Umbilical cord (tissue), 2 donors: Measurements from ENCODE around the gene HIGD1C. TPM values are rescaled to one million over a fixed set of nuclear protein-coding genes. Genes with fewer than 3 reads are reported as not detected.
A peak's percentile ranks its signal among the peaks of the same experiment; 100 is the strongest.
"Not testable (repeated sequence)": the region's sequence is repeated elsewhere in the genome, so short reads cannot be mapped to it uniquely, and the experiment has no call there.

Experiments
- DNase-seq: peaks from one replicate; pipeline ENCODE4 v3.0.0-alpha.2; 2015; ENCODE audit warnings: low spot score
- total RNA-seq: library from RNA; depleted of rRNA; stranded (reverse); fragments of >200 nt; gene quantifications from one replicate; pipeline ENCODE4 v1.2.3, GENCODE V29; 2014; ENCODE audit warnings: low replicate concordance; ENCODE audit not compliant: insufficient read depth

The HIGD1C gene
- total RNA-seq, 1 donor from 2014 or later: not detected

- no peak for DNase-seq
Measured at GRCh38 chr12:50984586-50985298, 32.4 kb downstream of the HIGD1C start.

- DNase-seq: peak; percentile 39
Measured at GRCh38 chr12:50985322-50985721, 33.0 kb downstream of the HIGD1C start.

DNA sequence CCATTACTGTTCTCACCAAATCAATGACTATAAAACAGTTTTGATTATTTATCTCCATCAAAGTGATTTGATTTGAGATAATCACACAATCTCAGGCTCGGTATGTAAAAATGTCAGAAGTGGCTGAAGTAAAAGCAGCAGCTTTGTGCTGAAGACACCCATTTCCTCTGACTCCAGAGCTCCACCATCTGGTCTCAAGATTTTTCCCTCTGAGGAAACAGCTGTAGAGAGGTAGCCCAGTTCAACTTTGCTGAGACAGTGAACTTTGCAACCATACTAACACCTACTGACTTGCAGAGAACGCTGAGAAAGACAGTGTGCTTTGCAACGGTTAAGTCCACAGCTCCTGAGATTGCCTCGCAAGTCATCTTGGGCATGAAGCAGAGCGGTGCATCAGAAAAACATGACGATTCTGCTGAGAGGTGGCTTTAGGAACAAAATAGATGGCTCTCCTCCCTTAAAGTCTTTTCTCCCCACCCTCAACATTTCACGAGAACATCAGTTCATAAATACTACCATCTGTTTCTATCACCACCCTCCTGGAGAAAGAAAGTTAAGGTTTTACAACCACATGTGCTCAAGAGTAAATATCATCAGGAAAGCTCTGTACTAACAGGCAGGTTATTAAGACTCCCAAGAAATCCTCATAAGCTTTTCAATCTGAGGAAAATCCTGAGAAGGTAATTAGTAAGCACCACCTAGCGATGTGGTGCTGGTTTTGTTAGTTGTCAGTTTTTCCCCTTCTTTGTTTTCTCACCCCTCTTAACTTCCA lies 34.8 kb downstream of the HIGD1C start:
- DNase-seq: peak; percentile 84

GRCh38 chr12:50988051-50988450 lies 35.7 kb downstream of the HIGD1C start:
- no peak for DNase-seq

GRCh38 chr12:50988871-50989270 lies 36.5 kb downstream of the HIGD1C start:
- DNase-seq: no peak

GRCh38 chr12:50990147-50990727 lies 37.9 kb downstream of the HIGD1C start:
- no peak for DNase-seq

GRCh38 chr12:50990791-50991190 lies 38.4 kb downstream of the HIGD1C start:
- DNase-seq: no peak

- no peak for DNase-seq
Measured at GRCh38 chr12:50991291-50991690, 38.9 kb downstream of the HIGD1C start.

DNA sequence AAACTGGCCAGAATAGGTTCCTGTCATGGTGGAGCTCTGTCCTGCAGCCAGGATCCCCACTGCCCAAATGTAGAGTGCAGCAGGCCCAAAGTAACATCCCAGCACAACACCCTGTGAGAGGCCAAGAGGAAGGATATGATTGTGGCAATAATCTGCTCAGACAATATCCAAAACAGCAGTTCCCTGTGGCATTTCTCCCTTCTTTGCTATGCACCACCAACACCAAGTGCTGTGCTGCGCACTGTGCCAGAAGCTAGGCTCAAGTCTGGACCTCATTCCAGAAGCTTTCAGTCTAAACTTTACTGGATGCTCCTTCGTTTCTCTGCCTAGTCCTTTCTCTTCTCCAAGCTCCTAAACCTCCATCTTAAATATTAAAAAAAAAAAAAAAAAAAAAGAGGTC lies 40.5 kb downstream of the HIGD1C start:
- DNase-seq: peak; percentile 23

- DNase-seq: no peak
Measured at GRCh38 chr12:50999093-50999492, 46.7 kb downstream of the HIGD1C start.

DNA sequence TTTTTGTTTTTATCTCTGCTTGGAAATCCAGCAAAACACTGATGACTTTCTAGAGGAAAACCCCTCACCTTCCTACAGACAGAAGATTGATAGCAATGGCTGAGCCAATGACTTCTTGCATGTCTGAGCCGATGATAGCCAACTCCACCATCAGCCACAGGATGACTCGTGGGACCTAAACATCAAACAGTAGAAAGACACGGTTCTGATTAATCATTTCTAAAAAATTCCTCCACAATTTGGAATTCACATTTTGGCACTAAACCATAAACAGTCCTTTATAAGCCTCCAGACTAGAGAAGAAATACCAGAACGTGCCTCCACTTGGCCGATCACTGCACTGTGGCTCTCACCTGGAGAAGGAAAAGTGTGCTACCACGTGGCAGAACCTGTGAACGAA lies 47.9 kb downstream of the HIGD1C start:
- no peak for DNase-seq

GRCh38 chr12:51001799-51002198 lies 49.5 kb downstream of the HIGD1C start:
- DNase-seq: no peak

GRCh38 chr12:51004504-51004903 lies 52.2 kb downstream of the HIGD1C start:
- no peak for DNase-seq

GRCh38 chr12:51005030-51005429 lies 52.7 kb downstream of the HIGD1C start:
- no peak for DNase-seq

GRCh38 chr12:51005671-51006070 lies 53.3 kb downstream of the HIGD1C start:
- DNase-seq: peak; percentile 35

DNA sequence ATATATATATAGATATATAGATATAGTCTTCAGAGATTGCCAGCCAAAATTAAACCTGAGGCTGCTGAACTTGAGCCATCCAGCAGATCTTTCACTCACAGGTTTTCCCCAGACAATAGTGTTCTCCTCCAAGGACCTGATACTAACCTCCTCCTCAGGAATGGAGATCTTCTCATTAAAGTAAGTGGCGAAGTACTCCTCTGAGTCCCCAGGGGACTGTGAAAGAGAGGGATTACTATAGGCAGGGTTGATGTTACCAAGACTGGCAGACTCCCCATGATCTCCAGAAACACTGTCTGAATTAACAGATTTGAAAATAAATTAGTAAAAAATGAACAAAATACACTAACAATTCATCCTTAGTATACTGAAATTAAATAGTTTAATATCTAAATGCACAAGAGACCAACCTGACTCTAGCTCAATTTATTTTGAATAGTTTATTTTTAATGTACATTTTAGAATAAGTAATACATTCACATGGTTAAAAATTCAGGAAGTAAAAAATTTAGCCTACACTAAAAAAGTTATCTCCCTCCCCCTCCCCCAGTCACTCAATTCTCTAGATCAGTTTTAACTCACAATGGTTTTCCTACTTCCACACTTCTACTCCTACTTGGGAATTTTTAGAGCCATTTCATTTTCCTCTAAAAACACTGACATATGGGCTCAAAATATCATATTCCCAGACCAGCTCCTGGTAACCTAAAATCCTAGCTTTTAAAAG lies 56.1 kb downstream of the HIGD1C start:
- DNase-seq: no peak

DNA sequence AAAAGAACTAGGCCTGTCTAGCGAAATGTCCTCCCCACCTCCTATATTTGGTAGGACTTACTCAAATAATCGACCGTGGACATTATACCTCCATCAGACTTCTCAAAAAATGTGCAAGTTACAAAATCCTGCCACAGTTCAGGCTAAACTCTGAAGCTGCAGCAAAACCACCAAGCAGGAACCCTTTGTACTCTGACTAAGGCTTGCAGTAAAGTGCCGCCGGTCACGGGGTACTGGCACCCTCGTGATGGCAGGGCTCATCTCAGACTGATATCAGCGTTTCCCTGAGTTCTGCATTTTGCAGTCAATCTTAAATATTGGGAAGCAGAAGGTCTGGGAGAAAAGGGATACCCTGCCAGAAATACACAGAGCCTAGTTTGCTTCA lies 56.7 kb downstream of the HIGD1C start:
- peak; percentile 70 for DNase-seq

- DNase-seq: no peak
Measured at GRCh38 chr12:51011955-51012354, 59.6 kb downstream of the HIGD1C start.

DNA sequence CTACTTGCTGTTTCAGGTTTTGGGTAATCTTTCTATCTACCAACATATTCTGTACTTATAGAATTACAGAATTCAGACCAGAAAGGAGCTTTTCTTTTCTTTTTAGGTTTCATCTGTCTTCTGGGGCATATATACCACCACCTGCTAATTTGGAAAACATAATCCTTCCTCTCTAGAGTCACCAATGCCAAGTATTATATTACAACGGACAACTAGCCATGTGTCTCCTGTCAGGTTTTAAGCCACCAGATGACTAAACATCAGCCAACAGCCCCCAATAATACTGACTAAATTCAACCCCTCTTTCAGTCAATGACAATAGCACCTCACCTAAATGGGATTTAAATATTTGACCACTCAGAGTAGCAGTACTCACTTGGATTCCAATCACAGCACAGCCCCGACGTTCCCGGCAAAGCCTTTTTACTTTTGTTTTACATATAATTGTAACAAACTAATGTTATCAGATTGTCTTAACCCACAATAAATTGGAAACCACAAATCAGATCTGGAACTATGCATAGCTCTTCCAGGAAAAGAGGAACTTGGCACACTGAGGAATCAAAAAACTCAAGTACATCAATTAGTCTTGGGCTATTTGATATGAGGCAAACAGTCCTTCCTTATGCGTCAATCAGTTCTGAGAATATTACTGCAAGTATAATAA lies 60.4 kb downstream of the HIGD1C start:
- no peak for DNase-seq

DNA sequence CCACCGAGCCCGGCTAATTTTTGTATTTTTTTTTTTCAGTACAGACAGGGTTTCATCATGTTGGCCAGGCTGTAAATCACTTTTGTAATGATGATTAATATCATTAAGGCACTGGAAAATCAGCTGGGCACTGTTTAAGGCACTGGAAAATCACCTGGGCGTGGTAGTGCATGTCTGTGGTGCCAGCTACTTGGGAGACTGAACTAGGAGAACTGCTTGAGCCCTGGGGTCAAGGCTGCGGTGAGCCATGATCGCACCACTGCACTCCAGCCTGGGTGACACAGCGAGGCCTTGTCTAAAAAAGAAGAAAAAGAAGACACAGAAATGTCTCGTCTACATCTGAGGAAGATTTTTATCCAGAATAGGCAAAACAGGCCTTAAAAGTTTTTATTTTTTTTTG lies 61.1 kb downstream of the HIGD1C start:
- DNase-seq: no peak

DNA sequence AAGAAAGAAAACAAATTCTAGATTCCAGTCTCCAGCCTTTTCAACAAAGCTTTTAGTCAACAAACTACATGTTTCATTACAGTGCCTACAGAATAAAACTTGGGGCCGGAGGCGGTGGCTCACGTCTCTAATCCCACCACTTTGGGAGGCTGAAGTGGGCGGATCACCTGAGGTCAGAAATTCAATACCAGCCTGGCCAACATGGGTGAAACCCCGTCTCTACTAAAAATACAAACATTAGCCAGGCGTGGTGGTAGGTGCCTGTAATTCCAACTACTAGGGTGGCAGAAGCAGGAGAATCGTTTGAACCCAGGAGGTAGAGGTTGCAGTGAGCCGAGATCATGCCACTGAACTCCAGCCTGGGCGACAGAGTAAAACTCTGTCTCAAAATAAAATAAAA lies 62.1 kb downstream of the HIGD1C start:
- not testable (repeated sequence) for DNase-seq

DNA sequence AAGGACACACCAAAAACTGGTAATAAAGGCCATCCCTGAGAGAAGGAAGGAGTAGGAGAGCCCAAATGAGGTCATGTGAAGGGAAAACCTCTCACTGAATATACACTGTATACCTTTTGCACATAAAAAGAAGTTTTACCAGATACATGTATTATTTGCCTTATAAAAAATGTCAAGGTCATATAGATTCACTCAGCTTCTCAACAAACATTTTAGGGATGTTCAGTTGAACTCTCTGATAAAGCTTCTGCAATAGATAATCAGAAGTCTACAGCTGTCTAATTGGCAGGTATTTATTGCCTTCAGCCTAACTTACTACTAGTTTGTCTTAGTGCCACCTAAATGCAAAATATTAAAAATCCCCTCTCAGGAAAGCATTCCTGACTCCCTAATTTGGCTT lies 65.1 kb downstream of the HIGD1C start:
- DNase-seq: no peak
